Esophagus squamous epithelium (tissue), 5 donors: ENCODE measurements around the gene MYT1. TPM values are rescaled to one million over a fixed set of nuclear protein-coding genes. Genes with fewer than 3 reads are reported as not detected.
"Not testable (repeated sequence)": the region's sequence is repeated elsewhere in the genome, so short reads cannot be mapped to it uniquely, and the experiment has no call there.

Source experiments
- DNase-seq: peaks from one replicate; lab custom pipeline; 2025; lab: John Stamatoyannopoulos, UW
- H3K27ac ChIP-seq, 4 donors: fragments of 200-600 bp; sonication (generic); one replicate each; pipeline ENCODE4 v1.5.1; 2016 to 2019; ENCODE audit warnings: mild to moderate bottlenecking in 1 of 4
- H3K27me3 ChIP-seq, 4 donors: fragments of 200-600 bp; sonication (generic); 1 replicate in 3 of 4; 2 replicates in 1 of 4; pipeline versions ENCODE4 v1.5.1 to v1.6.0; 2017 to 2021; ENCODE audit warnings: antibody characterized with exemption in 1 of 4
- H3K36me3 ChIP-seq, 3 donors: fragments of 200-600 bp; sonication (generic); one replicate each; pipeline ENCODE4 v1.5.1; 2016 to 2019
- H3K4me1 ChIP-seq, 3 donors: fragments of 200-600 bp; sonication (generic); one replicate each; pipeline ENCODE4 v1.5.1; 2017 to 2019
- H3K4me3 ChIP-seq, 4 donors: fragments of 200-600 bp; sonication (generic); 1 replicate in 3 of 4; 2 replicates in 1 of 4; pipeline ENCODE4 v1.5.1; 2016 to 2019; ENCODE audit warnings: mild to moderate bottlenecking in 2 of 4, moderate library complexity in 1 of 4
- H3K9me3 ChIP-seq, 3 donors: fragments of 200-600 bp; sonication (generic); one replicate each; pipeline ENCODE4 v1.5.1; 2016 to 2019
- CTCF ChIP-seq, 6 experiments: fragments of 450-650 bp in 4 of 6; fragments of 200-600 bp in 2 of 6; sonication (generic) in 2 of 6; IDR thresholded peaks; one replicate each; pipeline ENCODE4 v1.5.1; 2016 to 2019; ENCODE audit warnings: antibody characterized with exemption in 6 of 6, mild to moderate bottlenecking in 4 of 6, moderate library complexity in 4 of 6
- POLR2A ChIP-seq, 4 donors: fragments of 450-650 bp; IDR thresholded peaks; one replicate each; pipeline ENCODE4 v1.6.1; 2017; ENCODE audit warnings: antibody characterized with exemption in 4 of 4, mild to moderate bottlenecking in 4 of 4, moderate library complexity in 3 of 4
- WGBS, 2 donors: methylation state at CpG; one replicate each; pipeline ENCODE4 v1.1.5; 2018; 5-methylcytosine and 5-hydroxymethylcytosine counted together
- intact Hi-C: fragments of 100-400 bp; cut with DNase I; formaldehyde crosslinking; loops from one replicate; pipeline ENCODE4 v1.15.0; 2022
- total RNA-seq, 4 donors: library from RNA; depleted of rRNA; stranded (reverse); fragments of >200 nt; gene quantifications; one replicate each; pipeline ENCODE4 v1.1.0, GENCODE V29; 2016
- donor health status: DM: yes; HTN: yes; CAD: no.

MYT1 gene
- total RNA-seq, 4 donors from 2014 or later: not detected

- H3K27ac ChIP-seq: no peak overlapping the region
- no peak for DNase-seq
These were observed 68.5 kb downstream of the MYT1 start for GRCh38 chr20:64232794-64233193.

GRCh38 chr20:64233725-64234124, 69.5 kb downstream of the MYT1 start:
- no peak for DNase-seq
- H3K27ac ChIP-seq: no peak overlapping the region
- H3K27me3 ChIP-seq: no peaks in the 10 kb centered on the region

More at GRCh38 chr20:64232794-64233193, 68.5 kb downstream of the MYT1 start:
- WGBS, 2 donors: 78 to 79% methylated on average over 3 of the region's 3 CpGs
- Histone ChIP-seq H3K27me3 (peaks cover 0 to 3% (median 0%) of the 10 kb centered on the region in 4 donors), H3K4me3 (no peak overlapping the region), H3K9me3 (no peaks in the 10 kb centered on the region), H3K36me3 (no peaks in the 10 kb centered on the region), H3K4me1 (no peaks in the 10 kb centered on the region)
- TF ChIP-seq CTCF (IDR thresholded peaks at IDR 0.05) (no peak), POLR2A (IDR thresholded peaks at IDR 0.05) (no peak)
- intact Hi-C loops: no loop called here

DNA sequence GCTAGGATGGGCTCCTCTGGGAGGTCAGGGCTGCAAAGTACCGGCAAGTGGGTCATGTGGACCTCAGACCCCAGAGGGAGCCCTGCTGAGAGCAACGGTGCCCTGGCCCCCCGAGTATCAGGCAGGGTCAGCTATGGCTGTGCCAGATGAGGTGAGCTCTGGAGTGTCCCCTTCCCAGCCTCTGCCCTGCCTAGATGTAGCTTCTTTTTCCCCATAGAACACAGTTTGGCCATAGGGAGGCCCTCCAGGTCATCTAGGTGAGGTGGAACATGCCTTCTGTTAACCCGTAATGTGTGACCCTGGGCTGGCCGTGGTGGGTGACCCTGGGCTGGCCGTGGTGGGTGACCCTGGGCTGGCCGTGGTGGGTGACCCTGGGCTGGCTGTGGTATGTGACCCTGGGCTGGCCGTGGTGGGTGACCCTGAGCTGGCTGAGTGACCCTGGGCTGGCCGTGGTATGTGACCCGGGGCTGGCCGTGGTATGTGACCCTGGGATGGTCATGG, 70.1 kb downstream of the MYT1 start:
- Histone ChIP-seq H3K36me3 (no peaks in the 10 kb centered on the region), H3K27ac (no peak overlapping the region), H3K4me3 (no peak overlapping the region), H3K9me3 (no peaks in the 10 kb centered on the region), H3K4me1 (no peaks in the 10 kb centered on the region), H3K27me3 (no peaks in the 10 kb centered on the region)
- intact Hi-C loops: no loop called here
- 86 to 100% methylated on average over 1 to 3 of the region's 11 CpGs for WGBS, 2 donors
- no peak for DNase-seq
- TF ChIP-seq CTCF (IDR thresholded peaks at IDR 0.05) (no peak), POLR2A (IDR thresholded peaks at IDR 0.05) (no peak)

More at GRCh38 chr20:64233725-64234124, 69.5 kb downstream of the MYT1 start:
- no peaks in the 10 kb centered on the region for H3K36me3 ChIP-seq
- no peak overlapping the region for H3K4me3 ChIP-seq
- TF ChIP-seq CTCF (IDR thresholded peaks at IDR 0.05) (no peak), POLR2A (IDR thresholded peaks at IDR 0.05) (no peak)
- 61 to 86% methylated on average over 5 of the region's 5 CpGs for WGBS, 2 donors
- no peaks in the 10 kb centered on the region for H3K4me1 ChIP-seq
- no peaks in the 10 kb centered on the region for H3K9me3 ChIP-seq
- intact Hi-C loops: no loop called here

DNA sequence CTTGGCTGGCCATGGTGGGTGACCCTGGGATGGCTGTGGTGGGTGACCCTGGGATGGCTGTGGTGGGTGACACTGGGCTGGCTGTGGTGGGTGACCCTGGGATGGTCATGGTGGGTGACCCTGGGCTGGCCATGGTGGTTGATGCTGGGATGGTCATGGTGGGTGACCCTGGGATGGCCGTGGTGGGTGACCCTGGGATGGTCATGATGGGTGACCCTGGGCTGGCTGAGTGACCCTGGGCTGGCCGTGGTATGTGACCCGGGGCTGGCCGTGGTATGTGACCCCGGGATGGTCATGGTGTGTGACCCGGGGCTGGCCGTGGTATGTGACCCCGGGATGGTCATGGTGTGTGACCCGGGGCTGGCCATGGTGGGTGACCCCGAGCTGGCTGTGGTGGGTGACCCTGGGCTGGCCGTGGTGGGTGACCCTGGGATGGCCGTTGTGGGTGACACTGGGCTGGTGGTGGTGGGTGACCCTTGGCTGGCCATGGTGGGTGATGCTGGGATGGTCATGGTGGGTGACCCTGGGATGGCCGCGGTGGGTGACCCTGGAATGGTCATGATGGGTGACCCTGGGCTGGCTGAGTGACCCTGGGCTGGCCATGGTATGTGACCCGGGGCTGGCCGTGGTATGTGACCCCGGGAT, 70.8 kb downstream of the MYT1 start:
- intact Hi-C loops, DNase-seq, H3K27me3 ChIP-seq, H3K9me3 ChIP-seq, H3K36me3 ChIP-seq, H3K27ac ChIP-seq, H3K4me1 ChIP-seq, H3K4me3 ChIP-seq: not testable (repeated sequence)
- WGBS, 2 donors: 93% methylated on average over 5 of the region's 17 CpGs; no CpG with 5 or more reads in 1 of the 2 donors

DNA sequence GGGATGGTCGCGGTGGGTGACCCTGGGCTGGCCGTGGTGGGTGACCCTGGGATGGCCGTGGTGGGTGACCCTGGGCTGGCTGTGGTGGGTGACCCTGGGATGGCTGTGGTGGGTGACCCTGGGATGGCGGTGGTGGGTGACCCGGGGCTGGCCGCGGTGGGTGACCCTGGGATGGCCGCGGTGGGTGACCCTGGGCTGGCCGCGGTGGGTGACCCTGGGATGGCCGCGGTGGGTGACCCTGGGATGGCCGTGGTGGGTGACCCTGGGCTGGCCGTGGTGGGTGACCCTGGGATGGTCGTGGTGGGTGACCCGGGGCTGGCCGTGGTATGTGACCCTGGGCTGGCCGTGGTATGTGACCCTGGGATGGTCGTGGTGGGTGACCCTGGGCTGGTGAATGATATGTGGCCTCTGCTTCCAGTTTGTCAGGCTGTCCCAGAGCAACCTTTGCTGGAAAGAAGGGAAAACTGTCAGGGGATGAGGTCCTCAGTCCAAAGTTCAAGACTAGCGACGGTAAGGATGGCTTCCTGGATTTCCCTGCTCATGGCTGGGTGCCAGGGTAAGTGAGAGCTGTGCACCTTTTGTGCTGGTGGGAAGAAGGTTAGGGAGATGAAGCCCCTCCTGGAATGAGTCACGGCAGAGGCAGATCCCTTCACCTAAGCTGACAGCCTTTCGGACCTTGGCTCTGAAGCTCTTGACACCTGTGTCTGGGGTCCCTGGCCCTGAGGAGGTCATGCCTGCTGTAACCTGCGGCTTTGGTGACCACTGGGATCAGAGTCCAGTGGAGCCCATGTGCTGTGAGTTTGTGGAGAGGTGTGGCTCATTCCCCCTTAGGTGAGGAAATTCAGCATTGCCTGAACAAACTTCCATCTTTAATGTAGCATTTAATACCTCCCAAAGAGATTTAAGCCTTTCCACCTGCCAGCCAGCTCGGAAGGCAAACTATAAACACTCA, 72.2 kb downstream of the MYT1 start:
- WGBS, 2 donors: 58 to 90% methylated on average over 3 to 17 of the region's 27 CpGs
- intact Hi-C loops: no loop called here
- H3K4me1 ChIP-seq: no peaks in the 10 kb centered on the region
- no peaks in the 10 kb centered on the region for H3K9me3 ChIP-seq
- no peak overlapping the region for H3K27ac ChIP-seq
- H3K36me3 ChIP-seq: no peaks in the 10 kb centered on the region
- no peaks in the 10 kb centered on the region for H3K27me3 ChIP-seq
- no peak for DNase-seq
- TF ChIP-seq POLR2A (IDR thresholded peaks at IDR 0.05): no peak
- TF ChIP-seq CTCF (IDR thresholded peaks at IDR 0.05): no peak
- no peak overlapping the region for H3K4me3 ChIP-seq
